PFSK-1 (cell line): ENCODE data around the gene RBMS3.

Experiments
- FOXP2 ChIP-seq: optimal IDR thresholded peaks from 2 replicates; pipeline ENCODE3; 2011; ENCODE audit warnings: borderline replicate concordance, control low read depth, inconsistent platforms; ENCODE audit not compliant: insufficient read depth; ENCODE audit errors: extremely low read length, extremely low read depth
- POLR2AphosphoS5 ChIP-seq: IDR thresholded peaks from 2 replicates; pipeline ENCODE4 v1.6.1; 2012; ENCODE audit warnings: low read depth, mild to moderate bottlenecking, control low read depth, low read length, moderate library complexity
- REST ChIP-seq, 2 experiments: IDR thresholded peaks; 2 replicates each; pipeline versions ENCODE4 v1.6.1 to v1.8.0; 2011 to 2012; ENCODE audit warnings: low read depth in 2 of 2, low read length in 2 of 2, control low read depth in 1 of 2, inconsistent platforms in 1 of 2, mild to moderate bottlenecking in 1 of 2, moderate library complexity in 1 of 2; ENCODE audit not compliant: insufficient read depth in 1 of 2
- SIN3A ChIP-seq: IDR thresholded peaks from 2 replicates; pipeline ENCODE4 v1.6.1; 2012; ENCODE audit warnings: mild to moderate bottlenecking, low read length, moderate library complexity, borderline replicate concordance; ENCODE audit not compliant: insufficient read depth
- TAF1 ChIP-seq: IDR thresholded peaks from 2 replicates; pipeline ENCODE4 v1.6.1; 2012; ENCODE audit warnings: low read length, control low read depth, borderline replicate concordance; ENCODE audit not compliant: insufficient read depth

The RBMS3 gene

GRCh38 chr3:29281094-29281343 is 148 bp downstream of the RBMS3 start:
- TF ChIP-seq FOXP2, result no peak

GRCh38 chr3:29281344-29282241 is 722 bp downstream of the RBMS3 start:
- TF ChIP-seq TAF1, result peak; percentile 25; the same call in 1 of the 2 replicates
- TF ChIP-seq REST (IDR thresholded peaks at IDR 0.05; ENCODE audit: insufficient read depth in 1 of 2, low read depth in 2 of 2, low read length in 2 of 2), result no peak
- TF ChIP-seq POLR2AphosphoS5, result no peak
- TF ChIP-seq FOXP2, result no peak
- 0 out of 2 replicates have a peak, but pooled peaks have one; percentile 29 for TF ChIP-seq SIN3A

GRCh38 chr3:29282427-29283230 is 1.8 kb downstream of the RBMS3 start:
- TF ChIP-seq TAF1 (no peak), POLR2AphosphoS5 (no peak), FOXP2 (no peak), SIN3A (no peak), REST (IDR thresholded peaks at IDR 0.05; ENCODE audit: insufficient read depth in 1 of 2, low read depth in 2 of 2, low read length in 2 of 2) (no peak)

GRCh38 chr3:29283231-29284119 is 2.6 kb downstream of the RBMS3 start:
- TF ChIP-seq SIN3A, result no peak
- no peak for TF ChIP-seq REST (IDR thresholded peaks at IDR 0.05; ENCODE audit: insufficient read depth in 1 of 2, low read depth in 2 of 2, low read length in 2 of 2)
- TF ChIP-seq TAF1, result no peak
- TF ChIP-seq POLR2AphosphoS5, result no peak
- TF ChIP-seq FOXP2, result no peak

- TF ChIP-seq TAF1 (no peak), REST (IDR thresholded peaks at IDR 0.05; ENCODE audit: insufficient read depth in 1 of 2, low read depth in 2 of 2, low read length in 2 of 2) (no peak), FOXP2 (no peak), SIN3A (no peak), POLR2AphosphoS5 (no peak)
These were observed 3.6 kb downstream of the RBMS3 start for GRCh38 chr3:29284497-29284896.
